HepG2 (cell line): ENCODE results near the gene RANBP17. TPM values are rescaled to one million over a fixed set of nuclear protein-coding genes. Genes with fewer than 3 reads are reported as not detected.

Source experiments
- ATAC-seq: fragments of 200-7000 bp; cut with Tn5 transposase; 3 replicates; pipeline ENCODE4 v1.9.1; 2020; ENCODE audit warnings: mild to moderate bottlenecking, moderate library complexity
- BruUV-seq: library from RNA; stranded (reverse); fragments of 400-500 nt; replicated peaks from 2 replicates; lab custom pipeline; 2021; lab: Mats Ljungman, UMichigan
- CTCF ChIA-PET: fragments of 300-600 bp; formaldehyde crosslinking; extraction: SDS; loops from one replicate; lab custom pipeline; 2021; ENCODE audit warnings: low total read pairs, inconsistent platforms, low intra/inter-chr PET ratio; lab: Yijun Ruan, JAX
- POLR2A ChIA-PET: fragments of 350-600 bp; sonication (Branson Sonifier 250); formaldehyde crosslinking; loops from one replicate; lab custom pipeline; 2020; ENCODE audit warnings: antibody characterized with exemption, inconsistent platforms; lab: Yijun Ruan, JAX
- DNase-seq: peaks from one replicate; pipeline ENCODE4 v3.0.0-alpha.2; 2015; ENCODE audit warnings: low spot score
- FAIRE-seq: peaks from 3 replicates; lab custom pipeline; 2011; peaks lifted over from hg19 to GRCh38; lab: Jason Lieb, UNC
- H2AFZ ChIP-seq: one replicate; pipeline ENCODE4 v1.6.1; 2011; ENCODE audit warnings: low read length, inconsistent platforms
- H3K27ac ChIP-seq: fragments of 300-600 bp; 3 replicates; pipeline ENCODE4 v1.8.0; 2011; ENCODE audit warnings: mixed run types, mild to moderate bottlenecking, mixed read lengths, low read length, inconsistent platforms; ENCODE audit not compliant: insufficient read depth; ENCODE audit errors: extremely low read length
- H3K27me3 ChIP-seq, 2 experiments: fragments of 200-600 bp in 1 of 2; 2 replicates in 1 of 2; 3 replicates in 1 of 2; pipeline versions ENCODE4 v1.6.0 to v1.8.0; 2011; ENCODE audit warnings: low read length in 2 of 2, mild to moderate bottlenecking in 2 of 2, moderate library complexity in 2 of 2, inconsistent platforms in 1 of 2; ENCODE audit not compliant: insufficient read depth in 2 of 2, control insufficient read depth in 1 of 2
- H3K36me3 ChIP-seq, 2 experiments: fragments of 200-600 bp in 1 of 2; replicated peaks in 1 of 2; 2 replicates in 1 of 2; 3 replicates in 1 of 2; pipeline versions ENCODE4 v1.5.1 to v1.8.0; 2011; ENCODE audit warnings: low read length in 2 of 2, inconsistent platforms in 1 of 2; ENCODE audit not compliant: insufficient read depth in 2 of 2, control insufficient read depth in 1 of 2
- H3K4me1 ChIP-seq: 2 replicates; pipeline ENCODE4 v1.5.1; 2012; ENCODE audit warnings: low read length, inconsistent platforms; ENCODE audit not compliant: insufficient read depth
- H3K4me2 ChIP-seq: 2 replicates; pipeline ENCODE4 v1.6.0; 2011; ENCODE audit warnings: low read depth, low read length, inconsistent platforms
- H3K4me3 ChIP-seq, 3 experiments: fragments of 200-600 bp in 1 of 3; sonication (generic), shearing (Covaris generic) in 1 of 3; replicated peaks in 1 of 3; 2 replicates each; pipeline ENCODE4 v1.5.1; 2011 to 2016; ENCODE audit warnings: low read length in 3 of 3, inconsistent platforms in 2 of 3, low read depth in 2 of 3, mild to moderate bottlenecking in 2 of 3, control low read depth in 1 of 3, mixed read lengths in 1 of 3; ENCODE audit not compliant: insufficient read depth in 1 of 3
- H3K79me2 ChIP-seq: one replicate; pipeline ENCODE4 v1.6.1; 2011; ENCODE audit warnings: low read length, inconsistent platforms; ENCODE audit not compliant: insufficient read depth
- H3K9ac ChIP-seq: 2 replicates; pipeline ENCODE4 v1.6.0; 2011; ENCODE audit warnings: mild to moderate bottlenecking, low read depth, low read length, inconsistent platforms; ENCODE audit not compliant: insufficient read depth
- H3K9me3 ChIP-seq: 2 replicates; pipeline ENCODE4 v1.5.1; 2012; ENCODE audit warnings: mild to moderate bottlenecking, low read length
- H4K20me1 ChIP-seq: 2 replicates; pipeline ENCODE4 v1.6.0; 2011; ENCODE audit warnings: inconsistent platforms, mild to moderate bottlenecking, low read length, moderate library complexity; ENCODE audit not compliant: insufficient read depth
- BCLAF1 ChIP-seq: fragments of 450-650 bp; IDR thresholded peaks from 2 replicates; pipeline ENCODE4 v1.6.1; 2017; ENCODE audit warnings: mild to moderate bottlenecking
- HNF1B ChIP-seq: sonication (generic); formaldehyde crosslinking; IDR thresholded peaks from 2 replicates; pipeline ENCODE4 v1.5.1; 2020; ENCODE audit warnings: mild to moderate bottlenecking, moderate library complexity, missing genetic modification reagents
- ISL2 ChIP-seq: sonication (generic); formaldehyde crosslinking; IDR thresholded peaks from 2 replicates; pipeline ENCODE4 v1.5.0; 2020; ENCODE audit warnings: missing genetic modification reagents
- KLF16 ChIP-seq, 2 experiments: sonication (generic) in 1 of 2; formaldehyde crosslinking in 1 of 2; IDR thresholded peaks; 2 replicates each; pipeline versions ENCODE4 v1.6.1 to v1.8.0; 2016 to 2023; ENCODE audit warnings: missing genetic modification reagents in 2 of 2, missing compliant biosample characterization in 1 of 2
- NONO ChIP-seq, 2 experiments: fragments of 450-650 bp in 1 of 2; sonication (generic) in 1 of 2; formaldehyde crosslinking in 1 of 2; IDR thresholded peaks in 1 of 2; conservative IDR thresholded peaks in 1 of 2; 2 replicates each; pipeline versions ENCODE4 v1.6.1 to v1.8.0; 2017 to 2022; ENCODE audit warnings: mild to moderate bottlenecking in 1 of 2, missing genetic modification reagents in 1 of 2, moderate library complexity in 1 of 2
- PBX3 ChIP-seq: sonication (generic); formaldehyde crosslinking; IDR thresholded peaks from 2 replicates; pipeline ENCODE4 v1.8.1; 2023; ENCODE audit warnings: missing genetic modification reagents, inconsistent platforms, borderline replicate concordance
- RFXAP ChIP-seq: sonication (generic); formaldehyde crosslinking; IDR thresholded peaks from 2 replicates; pipeline ENCODE4 v1.4.0; 2020; ENCODE audit warnings: missing genetic modification reagents, borderline replicate concordance
- WIZ ChIP-seq: sonication (generic); formaldehyde crosslinking; IDR thresholded peaks from 2 replicates; pipeline ENCODE4 v1.5.1; 2020; ENCODE audit warnings: mild to moderate bottlenecking, missing genetic modification reagents
- YEATS2 ChIP-seq: sonication (generic); formaldehyde crosslinking; IDR thresholded peaks from 2 replicates; pipeline ENCODE4 v1.4.0; 2020; ENCODE audit warnings: missing genetic modification reagents, borderline replicate concordance
- WGBS: methylation state at CpG from one replicate; pipeline ENCODE4 v1.1.6; 2017; ENCODE audit warnings: low lambda C conversion rate; 5-methylcytosine and 5-hydroxymethylcytosine counted together
- in situ Hi-C: cut with HindIII; loops from 2 replicates; pipeline ENCODE4 v1.10.0; 2017; ENCODE audit warnings: low pct_unique_long_range_greater_than_20kb; ENCODE audit not compliant: extremely low pct_ligation_motif_present
- intact Hi-C: fragments of 100-400 bp; cut with micrococcal nuclease; formaldehyde crosslinking; loops from one replicate; pipeline ENCODE4 v1.10.0; 2022; ENCODE audit not compliant: unreplicated experiment
- polyA plus RNA-seq, 8 experiments: library from polyadenylated mRNA; depleted of rRNA in 3 of 8; stranded (reverse) in 7 of 8; unstranded in 1 of 8; fragments of >200 nt; fragmentation: Illumina TruSeq in 4 of 8; extraction: Trizol in 4 of 8; gene quantifications; 2 replicates each; pipeline versions ENCODE4 v1.2.1 to v1.2.3, GENCODE V29; 2011 to 2016; ENCODE audit warnings: low read depth in 4 of 8, missing spikeins in 1 of 8, mixed read lengths in 1 of 8; ENCODE audit not compliant: insufficient read depth in 1 of 8
- total RNA-seq, 5 experiments: library from RNA; depleted of rRNA; stranded (reverse); fragments of >200 nt; fragmentation: Illumina TruSeq; extraction: Trizol; gene quantifications; 2 replicates each; pipeline ENCODE4 v1.2.3, GENCODE V29; 2016; ENCODE audit warnings: low read depth in 1 of 5
- TF ChIP-seq, protein P1 (sequence below): sonication (generic); formaldehyde crosslinking; IDR thresholded peaks from 2 replicates; pipeline ENCODE4 v1.8.1; 2023; ENCODE audit warnings: missing genetic modification reagents, mild to moderate bottlenecking, borderline replicate concordance

Gene RANBP17
- total and polyA plus RNA-seq, 2 of the 13 experiments (the other 11 are each of a cell fraction or from before 2014, with no cell fraction given), result not detected

DNA sequence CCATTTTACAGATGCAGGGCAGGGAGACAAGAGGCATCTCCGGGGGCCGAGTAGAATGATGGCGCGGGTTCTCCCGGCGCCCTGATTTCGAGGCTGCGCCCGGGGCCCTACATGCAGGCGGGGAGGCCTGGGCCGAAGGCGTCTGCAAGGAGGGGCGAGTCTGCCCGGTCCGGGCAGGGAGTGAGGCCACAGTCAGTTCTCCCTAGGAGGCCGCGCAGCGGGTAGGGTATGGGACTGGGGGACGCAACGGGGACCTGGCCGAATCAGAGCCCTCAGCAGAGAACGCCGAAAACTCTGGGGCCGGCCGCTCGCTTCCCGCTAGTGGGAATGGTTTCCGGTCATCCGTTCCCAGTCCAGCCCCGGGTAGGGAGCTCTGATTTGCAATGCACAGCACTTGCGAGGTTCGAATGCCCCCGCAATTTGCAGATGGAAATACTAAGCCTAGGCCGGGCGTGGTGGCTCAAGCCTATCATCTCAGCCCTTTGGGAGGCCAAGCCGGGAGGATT lies 453.6 kb downstream of the RANBP17 start:
- no TSS peak for BruUV-seq
- Histone ChIP-seq H2AFZ (no peak overlapping the region), H3K4me1 (no peaks in the 10 kb centered on the region), H3K9me3 (no peaks in the 10 kb centered on the region), H3K4me2 (no peak overlapping the region), H3K79me2 (no peaks in the 10 kb centered on the region), H3K4me3 (no peak overlapping the region), H3K27me3 (peaks cover 8 to 72% of the 10 kb centered on the region in 2 experiments; a peak in 4 of 5 replicates), H3K9ac (no peak overlapping the region), H3K27ac (no peak overlapping the region), H4K20me1 (no peaks in the 10 kb centered on the region), H3K36me3 (no peaks in the 10 kb centered on the region)
- ATAC-seq, result no peak
- POLR2A ChIA-PET, result no interaction called here
- intact Hi-C loops, result no loop called here
- in situ Hi-C loops, result no loop called here
- WGBS, result 45% methylated on average over 16 of the region's 36 CpGs
- TF ChIP-seq BCLAF1 (no peak), NONO (IDR thresholded peaks at IDR 0.05) (no peak), NONO (CRISPR knock-in tag; conservative IDR thresholded peaks at IDR 0.05) (no peak), ISL2 (CRISPR knock-in tag) (no peak)
- no peak for FAIRE-seq
- DNase-seq, result no peak
- CTCF ChIA-PET, result no interaction called here

GRCh38 chr5:171315925-171316257 lies 454.1 kb downstream of the RANBP17 start:
- Histone ChIP-seq H3K4me2 (no peak overlapping the region), H3K4me1 (no peaks in the 10 kb centered on the region), H3K4me3 (no peak overlapping the region), H3K27ac (no peak overlapping the region), H3K36me3 (no peaks in the 10 kb centered on the region), H2AFZ (no peak overlapping the region), H3K79me2 (no peaks in the 10 kb centered on the region), H4K20me1 (no peaks in the 10 kb centered on the region), H3K9ac (no peak overlapping the region), H3K27me3 (peaks cover 6 to 70% of the 10 kb centered on the region in 2 experiments; a peak in 4 of 5 replicates), H3K9me3 (no peaks in the 10 kb centered on the region)
- 23% methylated on average over 20 of the region's 20 CpGs for WGBS
- ChIA-PET CTCF (no interaction called here), POLR2A (no interaction called here)
- intact Hi-C loops, result no loop called here
- ATAC-seq (no peak), FAIRE-seq (no peak), DNase-seq (no peak)
- BruUV-seq, result no TSS peak
- in situ Hi-C loops, result no loop called here
- TF ChIP-seq PBX3 (CRISPR knock-in tag), result no peak
- no peak for TF ChIP-seq HNF1B (CRISPR knock-in tag)
- TF ChIP-seq RFXAP (CRISPR knock-in tag), result no peak
- no peak for TF ChIP-seq KLF16 (CRISPR knock-in tag; IDR thresholded peaks at IDR 0.05)
- no peak for TF ChIP-seq WIZ
- TF ChIP-seq YEATS2 (CRISPR knock-in tag), result no peak
- TF ChIP-seq, protein P1, sequence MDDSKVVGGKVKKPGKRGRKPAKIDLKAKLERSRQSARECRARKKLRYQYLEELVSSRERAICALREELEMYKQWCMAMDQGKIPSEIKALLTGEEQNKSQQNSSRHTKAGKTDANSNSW (CRISPR knock-in tag), result no peak
